ENCODE data around the gene RAD21L1. TPM values are rescaled to one million over a fixed set of nuclear protein-coding genes. Genes with fewer than 3 reads are reported as not detected.

Gene RAD21L1
- total and polyA plus RNA-seq, 11 donors: not detected

GRCh38 chr20:1240549-1240948 lies 14.7 kb downstream of the RAD21L1 start:
- H3K27me3 ChIP-seq: peaks cover 0 to 14% (median 0%) of the 10 kb centered on the region in 9 donors
- H3K27ac ChIP-seq: no peak overlapping the region
- no peak for ATAC-seq
- 75 to 82% (median 81%) methylated on average over 5 of the region's 5 CpGs for WGBS, 4 donors
- no peak for DNase-seq
- no peaks in the 10 kb centered on the region for H3K36me3 ChIP-seq
- TF ChIP-seq, protein P1, sequence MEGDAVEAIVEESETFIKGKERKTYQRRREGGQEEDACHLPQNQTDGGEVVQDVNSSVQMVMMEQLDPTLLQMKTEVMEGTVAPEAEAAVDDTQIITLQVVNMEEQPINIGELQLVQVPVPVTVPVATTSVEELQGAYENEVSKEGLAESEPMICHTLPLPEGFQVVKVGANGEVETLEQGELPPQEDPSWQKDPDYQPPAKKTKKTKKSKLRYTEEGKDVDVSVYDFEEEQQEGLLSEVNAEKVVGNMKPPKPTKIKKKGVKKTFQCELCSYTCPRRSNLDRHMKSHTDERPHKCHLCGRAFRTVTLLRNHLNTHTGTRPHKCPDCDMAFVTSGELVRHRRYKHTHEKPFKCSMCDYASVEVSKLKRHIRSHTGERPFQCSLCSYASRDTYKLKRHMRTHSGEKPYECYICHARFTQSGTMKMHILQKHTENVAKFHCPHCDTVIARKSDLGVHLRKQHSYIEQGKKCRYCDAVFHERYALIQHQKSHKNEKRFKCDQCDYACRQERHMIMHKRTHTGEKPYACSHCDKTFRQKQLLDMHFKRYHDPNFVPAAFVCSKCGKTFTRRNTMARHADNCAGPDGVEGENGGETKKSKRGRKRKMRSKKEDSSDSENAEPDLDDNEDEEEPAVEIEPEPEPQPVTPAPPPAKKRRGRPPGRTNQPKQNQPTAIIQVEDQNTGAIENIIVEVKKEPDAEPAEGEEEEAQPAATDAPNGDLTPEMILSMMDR (IDR thresholded peaks at IDR 0.05): no peak
- TF ChIP-seq POLR2A (IDR thresholded peaks at IDR 0.05): no peak
- H3K9me3 ChIP-seq: no peaks in the 10 kb centered on the region
- H3K4me3 ChIP-seq: no peak overlapping the region
- intact Hi-C loops (cut with DNase I): no loop called here
- H3K4me1 ChIP-seq: peaks cover 0 to 4% (median 0%) of the 10 kb centered on the region in 12 donors

GRCh38 chr20:1241456-1241855 lies 15.6 kb downstream of the RAD21L1 start:
- intact Hi-C loops (cut with DNase I): no loop called here
- peaks cover 0 to 14% (median 0%) of the 10 kb centered on the region in 9 donors for H3K27me3 ChIP-seq
- no peaks in the 10 kb centered on the region for H3K9me3 ChIP-seq
- TF ChIP-seq, protein P1 (IDR thresholded peaks at IDR 0.05): no peak
- TF ChIP-seq POLR2A (IDR thresholded peaks at IDR 0.05): no peak
- H3K4me3 ChIP-seq: no peak overlapping the region
- DNase-seq (no peak), ATAC-seq (no peak)
- H3K36me3 ChIP-seq: no peaks in the 10 kb centered on the region
- peaks cover 0 to 4% (median 0%) of the 10 kb centered on the region in 12 donors for H3K4me1 ChIP-seq
- no peak overlapping the region for H3K27ac ChIP-seq

DNA sequence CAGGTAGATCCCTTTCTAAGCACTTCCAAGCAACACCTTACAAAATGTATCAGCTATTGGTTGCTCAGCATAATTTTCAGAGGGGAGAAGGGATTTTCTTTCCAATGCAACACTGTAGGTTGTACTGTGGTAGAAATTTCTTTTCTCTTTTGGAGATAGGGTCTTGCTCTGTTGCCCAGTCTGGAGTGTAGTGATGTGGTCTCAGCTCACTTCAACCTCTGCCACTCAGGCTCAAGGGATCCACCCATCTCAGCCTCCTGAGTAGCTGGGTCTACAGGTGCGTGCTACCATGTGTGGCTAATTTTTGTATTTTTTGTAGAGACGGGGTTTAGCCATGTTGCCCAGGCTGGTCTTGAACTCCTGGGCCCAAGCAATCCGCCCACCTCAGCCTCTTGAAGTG lies 16.3 kb downstream of the RAD21L1 start:
- no peak for ATAC-seq
- Histone ChIP-seq H3K36me3 (no peaks in the 10 kb centered on the region), H3K4me1 (peaks cover 0 to 4% (median 0%) of the 10 kb centered on the region in 12 donors), H3K27ac (no peak overlapping the region), H3K27me3 (peaks cover 0 to 14% (median 0%) of the 10 kb centered on the region in 9 donors), H3K9me3 (no peaks in the 10 kb centered on the region), H3K4me3 (no peak overlapping the region)
- TF ChIP-seq POLR2A (IDR thresholded peaks at IDR 0.05): no peak
- TF ChIP-seq, protein P1 (IDR thresholded peaks at IDR 0.05): no peak
- 87 to 94% (median 91%) methylated on average over 3 of the region's 3 CpGs for WGBS, 4 donors
- intact Hi-C loops (cut with DNase I): no loop called here
- no peak for DNase-seq

DNA sequence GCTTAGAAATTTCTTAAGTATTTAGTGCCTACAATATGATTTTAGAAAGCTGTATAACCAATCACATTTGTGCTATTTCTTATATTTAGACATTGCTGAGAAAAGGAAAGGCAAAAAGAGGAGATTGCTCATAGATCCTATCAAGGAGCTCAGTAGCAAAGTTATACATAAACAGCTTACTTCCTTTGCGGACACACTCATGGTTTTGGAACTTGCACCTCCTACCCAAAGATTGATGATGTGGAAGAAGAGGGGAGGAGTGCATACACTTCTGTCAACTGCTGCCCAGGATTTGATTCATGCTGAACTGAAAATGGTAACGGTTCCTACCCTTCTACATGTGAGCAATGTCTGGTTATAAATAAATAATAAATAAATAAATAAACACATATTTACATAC lies 16.7 kb downstream of the RAD21L1 start:
- 59 to 66% (median 61%) methylated on average over 2 of the region's 2 CpGs for WGBS, 4 donors
- TF ChIP-seq, protein P1 (IDR thresholded peaks at IDR 0.05): no peak
- no peak for TF ChIP-seq POLR2A (IDR thresholded peaks at IDR 0.05)
- ATAC-seq (no peak), DNase-seq (no peak)
- Histone ChIP-seq H3K4me3 (no peak overlapping the region), H3K27ac (no peak overlapping the region), H3K36me3 (no peaks in the 10 kb centered on the region), H3K9me3 (no peaks in the 10 kb centered on the region), H3K4me1 (peaks cover 0 to 4% (median 0%) of the 10 kb centered on the region in 12 donors), H3K27me3 (peaks cover 0 to 14% (median 0%) of the 10 kb centered on the region in 9 donors)
- intact Hi-C loops (cut with DNase I): no loop called here
